ENCODE measurements around the gene GTF2F2.

- no peak for TF ChIP-seq ZFP30 (CRISPR knock-in tag; IDR thresholded peaks at IDR 0.05; ENCODE audit: borderline replicate concordance)
- TF ChIP-seq TCF7L2 (IDR thresholded peaks at IDR 0.05; ENCODE audit: low read depth, low read length), result no peak
- TF ChIP-seq, protein P1, sequence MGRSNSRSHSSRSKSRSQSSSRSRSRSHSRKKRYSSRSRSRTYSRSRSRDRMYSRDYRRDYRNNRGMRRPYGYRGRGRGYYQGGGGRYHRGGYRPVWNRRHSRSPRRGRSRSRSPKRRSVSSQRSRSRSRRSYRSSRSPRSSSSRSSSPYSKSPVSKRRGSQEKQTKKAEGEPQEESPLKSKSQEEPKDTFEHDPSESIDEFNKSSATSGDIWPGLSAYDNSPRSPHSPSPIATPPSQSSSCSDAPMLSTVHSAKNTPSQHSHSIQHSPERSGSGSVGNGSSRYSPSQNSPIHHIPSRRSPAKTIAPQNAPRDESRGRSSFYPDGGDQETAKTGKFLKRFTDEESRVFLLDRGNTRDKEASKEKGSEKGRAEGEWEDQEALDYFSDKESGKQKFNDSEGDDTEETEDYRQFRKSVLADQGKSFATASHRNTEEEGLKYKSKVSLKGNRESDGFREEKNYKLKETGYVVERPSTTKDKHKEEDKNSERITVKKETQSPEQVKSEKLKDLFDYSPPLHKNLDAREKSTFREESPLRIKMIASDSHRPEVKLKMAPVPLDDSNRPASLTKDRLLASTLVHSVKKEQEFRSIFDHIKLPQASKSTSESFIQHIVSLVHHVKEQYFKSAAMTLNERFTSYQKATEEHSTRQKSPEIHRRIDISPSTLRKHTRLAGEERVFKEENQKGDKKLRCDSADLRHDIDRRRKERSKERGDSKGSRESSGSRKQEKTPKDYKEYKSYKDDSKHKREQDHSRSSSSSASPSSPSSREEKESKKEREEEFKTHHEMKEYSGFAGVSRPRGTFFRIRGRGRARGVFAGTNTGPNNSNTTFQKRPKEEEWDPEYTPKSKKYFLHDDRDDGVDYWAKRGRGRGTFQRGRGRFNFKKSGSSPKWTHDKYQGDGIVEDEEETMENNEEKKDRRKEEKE (IDR thresholded peaks at IDR 0.05; ENCODE audit: borderline replicate concordance in 1 of 2, control insufficient read depth in 1 of 2, low read depth in 2 of 2, low read length in 1 of 2), result no peak
- no peak for TF ChIP-seq ZBTB7A (IDR thresholded peaks at IDR 0.05; ENCODE audit: borderline replicate concordance, control insufficient read depth, low read depth, low read length)
- no peak for TF ChIP-seq YY1 (IDR thresholded peaks at IDR 0.05; ENCODE audit: borderline replicate concordance in 1 of 3, control insufficient read depth in 1 of 3, extremely low read depth in 1 of 3, insufficient read depth in 3 of 3, insufficient read length in 1 of 3, insufficient replicate concordance in 2 of 3, low read depth in 1 of 3, low read length in 2 of 3)
- no peak for TF ChIP-seq POLR2A (conservative IDR thresholded peaks at IDR 0.05)
- no peak for TF ChIP-seq MGA (IDR thresholded peaks at IDR 0.05)
These were observed 6.8 kb upstream of the GTF2F2 start for GRCh38 chr13:45113233-45114224.
